ENCODE data around the gene NRN1L. TPM values are rescaled to one million over a fixed set of nuclear protein-coding genes. Genes with fewer than 3 reads are reported as not detected.

NRN1L gene
- total and polyA plus RNA-seq, 4 donors: 0.14 to 0.33 (median 0.23) TPM

GRCh38 chr16:67926181-67926750 is 41.6 kb downstream of the NRN1L start:
- DNase-seq (ENCODE audit: low spot score): no peak
- Histone ChIP-seq H3K4me3 (ENCODE audit: low read depth in 1 of 3, low read length in 3 of 3) (no peak overlapping the region), H3K9ac (ENCODE audit: low read depth in 1 of 2, low read length in 2 of 2) (no peak overlapping the region), H3K27ac (ENCODE audit: low read depth in 1 of 2, low read length in 2 of 2) (no peak overlapping the region), H3K4me1 (ENCODE audit: control insufficient read depth in 4 of 4, insufficient read depth in 4 of 4, low read length in 3 of 4) (peaks cover 0 to 3% (median 0%) of the 10 kb centered on the region in 4 donors), H3K27me3 (ENCODE audit: control insufficient read depth in 4 of 4, insufficient read depth in 4 of 4, low read length in 3 of 4) (no peaks in the 10 kb centered on the region), H3K36me3 (ENCODE audit: control insufficient read depth in 4 of 4, insufficient read depth in 3 of 4, low read depth in 1 of 4, low read length in 3 of 4) (peaks cover 3 to 31% (median 7%) of the 10 kb centered on the region in 4 donors), H3K9me3 (ENCODE audit: control insufficient read depth in 4 of 4, low read length in 3 of 4) (no peaks in the 10 kb centered on the region)
- 66% methylated on average over 13 of the region's 13 CpGs for WGBS
- TF ChIP-seq ZBTB33 (IDR thresholded peaks at IDR 0.05): no peak
- TF ChIP-seq HNF4A (conservative IDR thresholded peaks at IDR 0.05): no peak
- TF ChIP-seq CTCF (IDR thresholded peaks at IDR 0.05; ENCODE audit: low read depth, low read length, missing input control): no peak
- TF ChIP-seq HNF4G (IDR thresholded peaks at IDR 0.05): no peak
- no peak for TF ChIP-seq FOXA1 (IDR thresholded peaks at IDR 0.05)
- TF ChIP-seq MAX (IDR thresholded peaks at IDR 0.05): no peak
- TF ChIP-seq TAF1 (conservative IDR thresholded peaks at IDR 0.05): no peak
- no peak for TF ChIP-seq REST (IDR thresholded peaks at IDR 0.05)
- no peak for TF ChIP-seq RAD21 (IDR thresholded peaks at IDR 0.05)
- TF ChIP-seq FOXA2 (IDR thresholded peaks at IDR 0.05): no peak
- TF ChIP-seq YY1 (IDR thresholded peaks at IDR 0.05): no peak
- no peak for TF ChIP-seq EGR1 (IDR thresholded peaks at IDR 0.05; ENCODE audit: low read depth in 2 of 2)
- TF ChIP-seq RXRA (IDR thresholded peaks at IDR 0.05): no peak
- no peak for TF ChIP-seq ATF3 (IDR thresholded peaks at IDR 0.05)
- TF ChIP-seq NR2F2 (IDR thresholded peaks at IDR 0.05): no peak
- no peak for TF ChIP-seq GABPA (IDR thresholded peaks at IDR 0.05 in 1 of 2, conservative IDR thresholded peaks at IDR 0.05 in 1 of 2)
- TF ChIP-seq SP1 (IDR thresholded peaks at IDR 0.05): no peak
- no peak for TF ChIP-seq JUND (IDR thresholded peaks at IDR 0.05)
